Natural killer cell (primary cell): ENCODE data around the gene TMED4. TPM values are rescaled to one million over a fixed set of nuclear protein-coding genes. Genes with fewer than 3 reads are reported as not detected.
"Not testable (repeated sequence)": the region's sequence is repeated elsewhere in the genome, so short reads cannot be mapped to it uniquely, and the experiment has no call there.

Experiments
- ATAC-seq, 3 donors: fragments of 150-1000 bp in 2 of 3; fragments of 200-7000 bp in 1 of 3; cut with Tn5 transposase; 1 replicate in 1 of 3; 2 replicates in 2 of 3; pipeline ENCODE4 v1.10.0; 2021; ENCODE audit warnings: mild to moderate bottlenecking in 2 of 3, moderate library complexity in 2 of 3
- DNase-seq, 2 donors: peaks; one replicate each; pipeline versions ENCODE4 v3.0.0 to v3.0.0-alpha.2; 2013 to 2021; ENCODE audit warnings: mixed read lengths in 1 of 2
- H3K27ac ChIP-seq: one replicate; pipeline ENCODE4 v1.5.1; 2013; ENCODE audit warnings: mild to moderate bottlenecking, low read length
- H3K27me3 ChIP-seq: one replicate; pipeline ENCODE4 v1.6.1; 2013; ENCODE audit warnings: low read length; ENCODE audit not compliant: control insufficient read depth, insufficient read depth
- H3K36me3 ChIP-seq: one replicate; pipeline ENCODE4 v1.6.1; 2013; ENCODE audit warnings: low read length; ENCODE audit not compliant: control insufficient read depth, insufficient read depth
- H3K4me1 ChIP-seq: one replicate; pipeline ENCODE4 v1.6.1; 2013; ENCODE audit warnings: low read length; ENCODE audit not compliant: control insufficient read depth, insufficient read depth
- H3K4me3 ChIP-seq: one replicate; pipeline ENCODE4 v1.5.1; 2013; ENCODE audit warnings: low read length
- H3K9me3 ChIP-seq: one replicate; pipeline ENCODE4 v1.6.1; 2013; ENCODE audit warnings: low read length; ENCODE audit not compliant: control insufficient read depth, insufficient read depth
- H3K27ac Mint-ChIP-seq, 2 donors: one replicate each; pipeline ENCODE4 v1.8.0; 2022; ENCODE audit warnings: mild to moderate bottlenecking in 2 of 2, mixed read lengths in 2 of 2, moderate library complexity in 1 of 2
- H3K27me3 Mint-ChIP-seq, 2 donors: one replicate each; pipeline ENCODE4 v1.8.0; 2022; ENCODE audit warnings: low read depth in 2 of 2, mixed read lengths in 2 of 2
- H3K36me3 Mint-ChIP-seq: one replicate; pipeline ENCODE4 v1.8.0; 2022; ENCODE audit warnings: mixed read lengths
- H3K4me1 Mint-ChIP-seq, 2 donors: one replicate each; pipeline ENCODE4 v1.8.0; 2022; ENCODE audit warnings: mixed read lengths in 2 of 2
- H3K4me3 Mint-ChIP-seq: one replicate; pipeline ENCODE4 v1.8.0; 2022; ENCODE audit warnings: mild to moderate bottlenecking, moderate library complexity, mixed read lengths
- H3K9me3 Mint-ChIP-seq, 2 donors: one replicate each; pipeline ENCODE4 v1.8.0; 2022; ENCODE audit warnings: mixed read lengths in 2 of 2
- CTCF ChIP-seq: fragments of 200-600 bp; IDR thresholded peaks from one replicate; pipeline ENCODE4 v1.8.0; 2022; ENCODE audit warnings: antibody characterized with exemption
- WGBS: methylation state at CpG from one replicate; pipeline ENCODE4 v1.1.7; 2013; ENCODE audit warnings: missing lambda C conversion rate; ENCODE audit not compliant: insufficient coverage; 5-methylcytosine and 5-hydroxymethylcytosine counted together
- intact Hi-C: fragments of 100-400 bp; cut with micrococcal nuclease; formaldehyde crosslinking; loops from one replicate; pipeline ENCODE4 v1.14.2; 2022
- total RNA-seq, 4 donors: library from RNA; stranded (reverse); fragments of 120-200 nt in 1 of 4; gene quantifications; one replicate each; pipeline versions ENCODE4 v1.2.3 to v1.2.4, GENCODE V29; 2013 to 2022

TMED4 gene
- total RNA-seq, 3 donors from 2014 or later (not counting 1 experiment from before 2014, with no cell fraction given), result 93.1 to 101 (median 94.1) TPM

DNA sequence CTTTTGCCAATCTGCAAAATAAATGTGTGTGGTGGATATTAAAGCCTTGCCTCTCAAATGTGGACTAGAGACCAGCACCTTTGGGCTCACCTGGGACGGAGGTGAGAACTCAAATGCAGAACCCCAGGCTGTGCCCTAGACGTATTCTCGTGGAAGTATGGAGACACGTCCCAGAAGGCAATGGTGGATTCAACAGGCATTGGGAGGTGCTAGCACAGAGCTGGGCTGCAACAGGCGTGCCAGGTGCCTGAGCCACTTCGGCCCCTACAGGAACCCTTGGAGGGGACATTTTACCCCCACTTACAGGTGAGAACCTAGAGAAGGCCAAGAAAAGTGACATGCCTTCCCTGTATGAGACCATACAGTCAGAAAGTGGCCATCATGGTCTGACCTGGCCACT is 20.6 kb downstream of the TMED4 start:
- intact Hi-C loops, result no loop called here
- no peak for TF ChIP-seq CTCF
- WGBS, result 93% methylated on average over 6 of the region's 6 CpGs
- no peaks in the 10 kb centered on the region for H3K36me3 Mint-ChIP-seq
- Histone ChIP-seq H3K36me3 (peaks cover 22% of the 10 kb centered on the region), H3K4me1 (peaks cover 2% of the 10 kb centered on the region), H3K27ac (no peak overlapping the region), H3K27me3 (no peaks in the 10 kb centered on the region), H3K4me3 (no peak overlapping the region), H3K9me3 (no peaks in the 10 kb centered on the region)
- no peak overlapping the region for H3K4me3 Mint-ChIP-seq
- no peak for ATAC-seq
- DNase-seq, result no peak
- no peak overlapping the region for H3K27ac Mint-ChIP-seq
- no peaks in the 10 kb centered on the region for H3K9me3 Mint-ChIP-seq
- peaks cover 8% of the 10 kb centered on the region in 2 donors for H3K4me1 Mint-ChIP-seq
- H3K27me3 Mint-ChIP-seq, result no peaks in the 10 kb centered on the region

- H3K27me3 Mint-ChIP-seq, result no peaks in the 10 kb centered on the region
- no peak for DNase-seq
- no peaks in the 10 kb centered on the region for H3K27me3 ChIP-seq
- no peaks in the 10 kb centered on the region for H3K4me1 Mint-ChIP-seq
- no peak overlapping the region for H3K4me3 Mint-ChIP-seq
- H3K9me3 ChIP-seq, result no peaks in the 10 kb centered on the region
- no peak for ATAC-seq
- no peaks in the 10 kb centered on the region for H3K4me1 ChIP-seq
- WGBS, result 95% methylated on average over 4 of the region's 4 CpGs
- H3K27ac Mint-ChIP-seq, result no peak overlapping the region
- intact Hi-C loops, result no loop called here
- H3K4me3 ChIP-seq, result no peak overlapping the region
- no peaks in the 10 kb centered on the region for H3K9me3 Mint-ChIP-seq
- no peak for TF ChIP-seq CTCF
- no peaks in the 10 kb centered on the region for H3K36me3 Mint-ChIP-seq
- H3K27ac ChIP-seq, result no peak overlapping the region
- peaks cover 6% of the 10 kb centered on the region for H3K36me3 ChIP-seq
Observed at GRCh38 chr7:44559485-44559884, 22.5 kb downstream of the TMED4 start.

GRCh38 chr7:44557485-44557884 is 24.5 kb downstream of the TMED4 start:
- DNase-seq (no peak), ATAC-seq (no peak)
- 83% methylated on average over 1 of the region's 2 CpGs for WGBS
- no peak overlapping the region for H3K27ac Mint-ChIP-seq
- H3K9me3 Mint-ChIP-seq, result no peaks in the 10 kb centered on the region
- Histone ChIP-seq H3K27ac (no peak overlapping the region), H3K4me1 (no peaks in the 10 kb centered on the region), H3K27me3 (peaks cover under 1% of the 10 kb centered on the region), H3K9me3 (no peaks in the 10 kb centered on the region), H3K36me3 (no peaks in the 10 kb centered on the region), H3K4me3 (no peak overlapping the region)
- H3K36me3 Mint-ChIP-seq, result no peaks in the 10 kb centered on the region
- TF ChIP-seq CTCF, result no peak
- H3K4me3 Mint-ChIP-seq, result no peak overlapping the region
- peaks cover 0 to 6% of the 10 kb centered on the region in 2 donors for H3K27me3 Mint-ChIP-seq
- intact Hi-C loops, result no loop called here
- no peaks in the 10 kb centered on the region for H3K4me1 Mint-ChIP-seq

DNA sequence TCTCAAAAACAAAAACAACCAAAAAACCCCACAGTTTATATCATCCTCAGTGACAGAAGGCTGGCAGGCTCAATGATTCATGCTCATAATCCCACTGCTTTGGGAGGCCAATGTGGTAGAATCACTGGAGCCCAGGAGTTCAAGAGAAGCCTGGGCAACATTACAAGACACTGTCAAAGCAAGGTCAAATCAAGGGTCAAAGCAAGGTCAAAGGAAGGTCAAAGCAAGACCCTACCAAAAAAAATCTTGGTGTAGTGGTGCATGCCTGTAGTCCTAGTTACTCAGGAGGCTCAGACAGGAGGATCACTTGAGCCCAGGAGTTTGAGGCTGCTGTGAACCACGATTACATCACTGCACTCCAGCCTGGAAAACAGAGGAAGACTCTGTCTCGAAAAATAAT is 26.7 kb downstream of the TMED4 start:
- DNase-seq (no peak), ATAC-seq (no peak)
- no peak for TF ChIP-seq CTCF
- H3K4me1 Mint-ChIP-seq, result no peaks in the 10 kb centered on the region
- Histone ChIP-seq H3K4me3 (no peak overlapping the region), H3K9me3 (no peaks in the 10 kb centered on the region), H3K27ac (no peak overlapping the region), H3K4me1 (no peaks in the 10 kb centered on the region), H3K27me3 (peaks cover 2% of the 10 kb centered on the region), H3K36me3 (no peaks in the 10 kb centered on the region)
- 83% methylated on average over 2 of the region's 2 CpGs for WGBS
- H3K9me3 Mint-ChIP-seq, result no peaks in the 10 kb centered on the region
- no peak overlapping the region for H3K27ac Mint-ChIP-seq
- intact Hi-C loops, result no loop called here
- no peaks in the 10 kb centered on the region for H3K36me3 Mint-ChIP-seq
- H3K4me3 Mint-ChIP-seq, result no peak overlapping the region
- peaks cover 0 to 12% of the 10 kb centered on the region in 2 donors for H3K27me3 Mint-ChIP-seq

GRCh38 chr7:44552473-44553005 is 29.5 kb downstream of the TMED4 start:
- H3K27ac ChIP-seq, DNase-seq, H3K4me3 Mint-ChIP-seq, H3K4me3 ChIP-seq, ATAC-seq, H3K9me3 Mint-ChIP-seq, H3K36me3 ChIP-seq, H3K36me3 Mint-ChIP-seq, H3K27ac Mint-ChIP-seq, H3K27me3 ChIP-seq, H3K4me1 ChIP-seq, H3K4me1 Mint-ChIP-seq, intact Hi-C loops, H3K9me3 ChIP-seq: not testable (repeated sequence)
- WGBS, result 93% methylated on average over 2 of the region's 3 CpGs
- H3K27me3 Mint-ChIP-seq, result peaks cover 21 to 23% of the 10 kb centered on the region in 2 donors
